Fibroblast of the conjunctiva (primary cell): ENCODE measurements around the gene CTBP2.

Source experiments
- DNase-seq: peaks from one replicate; pipeline ENCODE4 v3.0.0-alpha.2; 2010; ENCODE audit warnings: low read depth

Gene CTBP2

GRCh38 chr10:125144693-125145623 is 15.4 kb downstream of the CTBP2 start:
- DNase-seq, result no peak

- DNase-seq, result no peak
Measured at GRCh38 chr10:125144206-125144605, 16.2 kb downstream of the CTBP2 start.

DNA sequence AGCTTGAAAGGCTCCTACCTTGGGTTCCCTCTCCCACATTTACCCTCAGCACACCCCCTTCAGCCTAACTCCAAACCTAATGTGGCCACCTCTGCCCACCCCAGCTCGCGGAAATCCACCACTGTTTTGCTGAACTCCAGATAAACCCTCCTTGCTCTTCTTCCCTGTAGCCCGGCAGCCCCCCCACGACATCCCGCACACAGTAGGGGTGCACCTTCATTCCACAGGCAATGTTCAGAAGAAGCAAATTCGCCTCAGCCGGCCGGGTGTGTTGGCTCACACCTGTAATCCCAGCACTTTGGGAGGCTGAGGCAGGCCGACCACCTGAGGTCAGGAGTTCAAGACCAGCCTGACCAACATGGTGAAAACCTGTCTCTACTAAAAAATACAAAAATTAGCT is 17.4 kb downstream of the CTBP2 start:
- no peak for DNase-seq

DNA sequence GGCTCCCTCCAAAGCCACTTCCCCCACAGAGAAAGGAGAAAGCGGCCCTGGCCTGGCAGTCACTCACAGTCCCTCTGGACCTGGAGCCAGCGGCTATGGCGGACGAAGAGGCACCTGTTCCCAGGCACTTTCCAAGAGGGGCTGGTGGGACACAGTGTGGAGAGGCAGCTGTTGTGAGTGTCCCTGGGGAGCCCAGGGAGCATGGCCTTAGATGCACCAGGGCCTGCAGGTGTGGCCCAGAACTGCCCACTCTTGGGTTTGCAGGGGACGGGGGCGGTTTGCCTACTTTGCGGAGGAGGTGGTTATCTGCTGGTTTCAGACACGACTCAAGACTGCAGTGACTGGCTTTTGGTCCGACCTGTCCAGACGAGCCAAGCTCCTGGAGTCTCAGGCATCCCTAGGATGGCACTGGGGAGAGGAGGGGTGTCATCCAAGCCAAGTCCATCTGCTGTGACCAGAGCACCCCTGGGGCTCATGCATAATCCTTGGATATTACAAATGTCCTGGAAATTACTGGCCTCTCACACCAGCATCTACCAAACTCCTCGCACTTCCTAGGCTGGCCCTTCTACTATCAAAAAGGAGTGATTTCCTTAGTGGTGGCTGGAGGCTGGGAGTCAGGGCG is 18.4 kb downstream of the CTBP2 start:
- no peak for DNase-seq

GRCh38 chr10:125141150-125141859 is 19.1 kb downstream of the CTBP2 start:
- DNase-seq, result no peak

- no peak for DNase-seq
Measured at GRCh38 chr10:125140151-125140550, 20.2 kb downstream of the CTBP2 start.

- DNase-seq, result no peak
Measured at GRCh38 chr10:125137601-125138438, 22.5 kb downstream of the CTBP2 start.

GRCh38 chr10:125136087-125136486 is 24.3 kb downstream of the CTBP2 start:
- no peak for DNase-seq

DNA sequence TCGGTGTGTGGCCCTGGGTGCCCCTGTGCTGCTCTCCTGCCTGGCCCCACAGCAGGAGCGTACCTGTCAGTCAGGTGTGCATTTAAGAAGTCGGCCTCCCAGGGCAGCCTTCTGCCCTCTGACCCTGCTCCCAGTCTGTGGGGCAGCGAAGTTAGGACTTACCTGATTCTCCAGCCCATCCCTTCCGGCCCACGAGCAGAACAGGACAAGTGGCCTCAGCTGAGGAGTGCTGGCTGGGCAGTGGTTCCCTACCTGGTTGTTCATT is 24.7 kb downstream of the CTBP2 start:
- DNase-seq, result no peak

DNA sequence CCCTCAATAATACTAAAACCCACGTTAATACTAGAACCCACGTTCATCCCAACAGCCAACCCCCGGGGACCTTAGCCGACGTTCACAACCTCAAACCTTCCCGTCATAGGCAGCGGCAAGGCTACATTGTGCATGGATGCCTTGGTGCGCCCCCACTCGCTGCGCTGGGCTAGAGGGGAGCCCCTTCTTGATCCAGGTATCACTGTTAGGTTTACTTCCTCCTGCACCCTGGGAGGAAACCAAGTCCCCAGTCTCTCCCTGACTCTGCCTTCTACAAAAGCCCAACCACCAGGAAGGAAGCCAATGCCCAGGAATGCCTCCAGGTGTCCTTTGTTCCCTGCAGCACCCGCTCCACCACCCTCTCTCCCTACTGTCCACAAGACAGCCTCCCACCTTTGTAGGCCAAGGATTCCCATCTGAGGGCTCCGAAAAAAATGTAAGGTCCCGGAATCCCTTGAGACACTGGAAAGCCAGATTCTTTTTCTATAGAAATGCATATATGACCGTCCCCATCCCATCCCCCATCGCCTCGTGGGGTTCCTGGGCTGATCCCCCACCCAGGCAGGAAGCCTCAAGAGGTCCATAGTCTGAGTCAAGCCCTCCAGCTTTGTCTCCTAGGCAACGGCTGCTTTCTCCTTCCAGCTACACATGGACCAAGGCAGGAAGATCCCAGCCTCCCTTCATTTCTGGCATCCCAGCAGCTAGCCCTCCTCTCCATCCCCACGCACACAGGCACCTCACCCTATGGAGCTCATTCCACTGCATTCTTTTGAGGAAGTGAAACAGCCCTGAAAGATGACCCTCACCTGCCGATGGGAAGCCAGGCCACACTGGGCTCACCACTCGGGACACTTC is 25.2 kb downstream of the CTBP2 start:
- no peak for DNase-seq

GRCh38 chr10:125134483-125134848 is 25.9 kb downstream of the CTBP2 start:
- no peak for DNase-seq

- DNase-seq, result no peak
Measured at GRCh38 chr10:125133696-125134482, 26.5 kb downstream of the CTBP2 start.

DNA sequence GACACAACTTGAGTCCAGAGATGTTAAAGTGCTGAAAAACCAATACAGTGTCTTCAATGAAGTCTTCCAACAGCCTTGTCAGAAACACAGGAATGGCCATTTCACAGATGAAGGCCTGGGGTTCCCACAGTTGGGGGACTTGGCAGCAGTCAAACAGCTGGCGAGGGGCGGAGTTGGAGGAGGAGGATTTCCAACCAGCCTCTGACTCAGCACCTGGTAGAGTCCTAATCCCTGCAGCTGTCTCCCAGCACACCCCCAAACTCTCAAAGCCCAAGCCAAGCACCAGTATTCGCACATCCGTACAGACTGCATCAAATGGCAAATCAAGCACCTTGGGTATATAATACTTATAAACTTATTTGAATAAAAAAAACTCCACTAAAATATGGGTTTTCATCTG is 28.0 kb downstream of the CTBP2 start:
- no peak for DNase-seq

GRCh38 chr10:125130916-125131315 is 29.4 kb downstream of the CTBP2 start:
- DNase-seq, result no peak

- DNase-seq, result no peak
Measured at GRCh38 chr10:125130260-125130659, 30.1 kb downstream of the CTBP2 start.

DNA sequence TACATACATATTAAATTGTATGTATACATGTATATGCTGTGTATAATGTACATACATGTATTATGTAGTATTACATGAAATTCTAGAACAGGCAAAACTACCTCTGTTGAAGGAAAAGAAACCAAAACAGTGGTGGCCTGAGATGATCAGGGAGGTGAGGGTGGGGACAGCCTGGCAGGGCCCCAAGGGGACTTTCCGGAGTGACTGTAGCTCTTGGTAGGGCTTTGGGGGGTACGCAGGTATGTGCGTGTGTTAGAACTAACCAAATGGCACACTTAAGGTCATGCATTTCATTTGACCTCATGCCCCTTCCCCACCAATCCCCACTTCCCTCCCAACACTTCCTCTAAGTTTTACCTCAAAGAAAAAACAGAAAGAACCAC is 31.3 kb downstream of the CTBP2 start:
- no peak for DNase-seq

- no peak for DNase-seq
Measured at GRCh38 chr10:125128397-125129075, 31.8 kb downstream of the CTBP2 start.

- no peak for DNase-seq
Measured at GRCh38 chr10:125127986-125128385, 32.4 kb downstream of the CTBP2 start.

- no peak for DNase-seq
Measured at GRCh38 chr10:125127110-125127509, 33.3 kb downstream of the CTBP2 start.
